NCI-H146 treated with DMSO at 0.1 percent for 48 hours (cell line): ENCODE data around the gene RSPH6A.
"Not testable (repeated sequence)": the region's sequence is repeated elsewhere in the genome, so short reads cannot be mapped to it uniquely, and the experiment has no call there.

ENCODE experiments used
- DNase-seq: peaks from one replicate; lab custom pipeline; 2025; ENCODE audit not compliant: unreplicated experiment; lab: John Stamatoyannopoulos, UW

The RSPH6A gene

GRCh38 chr19:45804140-45804958 is 10.8 kb downstream of the RSPH6A start:
- no peak for DNase-seq

- no peak for DNase-seq
Measured at GRCh38 chr19:45801603-45802175, 13.4 kb downstream of the RSPH6A start.

GRCh38 chr19:45800070-45800553 is 15.0 kb downstream of the RSPH6A start:
- DNase-seq = no peak

- DNase-seq = not testable (repeated sequence)
Measured at GRCh38 chr19:45799541-45799940, 15.6 kb downstream of the RSPH6A start.

GRCh38 chr19:45798995-45799517 is 16.1 kb downstream of the RSPH6A start:
- peak; percentile 70 for DNase-seq

- no peak for DNase-seq
Measured at GRCh38 chr19:45794627-45795026, 20.5 kb downstream of the RSPH6A start.

GRCh38 chr19:45793876-45794275 is 21.2 kb downstream of the RSPH6A start:
- DNase-seq = no peak

GRCh38 chr19:45793178-45793564 is 21.9 kb downstream of the RSPH6A start:
- no peak for DNase-seq

- DNase-seq = peak; percentile 98
Measured at GRCh38 chr19:45792470-45793177, 22.5 kb downstream of the RSPH6A start, which contains the start of gene DMWD. Gene DMWD, minus strand, starts transcription at chr19:45792845. Its CDS starts 89 bp downstream, at chr19:45792756.

GRCh38 chr19:45791744-45792469 is 23.2 kb downstream of the RSPH6A start:
- no peak for DNase-seq

- no peak for DNase-seq
Measured at GRCh38 chr19:45790942-45791341, 24.2 kb downstream of the RSPH6A start.

- DNase-seq = no peak
Measured at GRCh38 chr19:45789035-45789786, 25.9 kb downstream of the RSPH6A start.

- DNase-seq = no peak
Measured at GRCh38 chr19:45786533-45786894, 28.6 kb downstream of the RSPH6A start.

GRCh38 chr19:45785781-45786532 is 29.2 kb downstream of the RSPH6A start:
- DNase-seq = no peak

GRCh38 chr19:45785097-45785496 is 30.0 kb downstream of the RSPH6A start:
- DNase-seq = no peak

- no peak for DNase-seq
Measured at GRCh38 chr19:45784096-45784495, 31.0 kb downstream of the RSPH6A start.

GRCh38 chr19:45782820-45783785 is 32.0 kb downstream of the RSPH6A start:
- no peak for DNase-seq

- DNase-seq = no peak
Measured at GRCh38 chr19:45782162-45782691, 32.9 kb downstream of the RSPH6A start, which contains the start of gene DMPK. Gene DMPK, minus strand, starts transcription at chr19:45782490. Its CDS starts 138 bp downstream, at chr19:45782352.
